Lower leg skin (tissue), 4 donors: ENCODE measurements around the gene FAM107A. TPM values are rescaled to one million over a fixed set of nuclear protein-coding genes. Genes with fewer than 3 reads are reported as not detected.
A peak's percentile ranks its signal among the peaks of the same experiment; 100 is the strongest.

Experiments used
- DNase-seq, 2 donors: peaks; one replicate each; pipeline ENCODE4 v3.0.0-alpha.2; 2019; ENCODE audit warnings: low spot score in 2 of 2
- H3K4me3 ChIP-seq: fragments of 200-600 bp; sonication (generic); 2 replicates; pipeline ENCODE4 v1.5.1; 2017; ENCODE audit warnings: mild to moderate bottlenecking, low read depth; ENCODE audit not compliant: poor library complexity, severe bottlenecking
- POLR2A ChIP-seq, 2 donors: fragments of 450-650 bp; IDR thresholded peaks; one replicate each; pipeline ENCODE4 v1.6.1; 2016 to 2017; ENCODE audit warnings: antibody characterized with exemption in 2 of 2, mild to moderate bottlenecking in 1 of 2, moderate library complexity in 1 of 2
- WGBS, 2 donors: methylation state at CpG; one replicate each; pipeline ENCODE4 v1.1.5; 2018; 5-methylcytosine and 5-hydroxymethylcytosine counted together
- intact Hi-C: fragments of 100-400 bp; cut with DNase I; formaldehyde crosslinking; loops from one replicate; pipeline ENCODE4 v1.15.0; 2023; ENCODE audit warnings: low total_unique reads
- total RNA-seq, 4 donors: library from RNA; depleted of rRNA; stranded (reverse); fragments of >200 nt; gene quantifications; one replicate each; pipeline ENCODE4 v1.1.0, GENCODE V29; 2016
- TF ChIP-seq, protein P1 (sequence below), 3 donors: fragments of 450-650 bp; IDR thresholded peaks; one replicate each; pipeline ENCODE4 v1.5.1; 2016; ENCODE audit warnings: antibody characterized with exemption in 3 of 3, mild to moderate bottlenecking in 3 of 3, moderate library complexity in 2 of 3

Gene FAM107A
- total RNA-seq, 4 donors from 2014 or later, result 9.2 to 52.5 (median 16.9) TPM

DNA sequence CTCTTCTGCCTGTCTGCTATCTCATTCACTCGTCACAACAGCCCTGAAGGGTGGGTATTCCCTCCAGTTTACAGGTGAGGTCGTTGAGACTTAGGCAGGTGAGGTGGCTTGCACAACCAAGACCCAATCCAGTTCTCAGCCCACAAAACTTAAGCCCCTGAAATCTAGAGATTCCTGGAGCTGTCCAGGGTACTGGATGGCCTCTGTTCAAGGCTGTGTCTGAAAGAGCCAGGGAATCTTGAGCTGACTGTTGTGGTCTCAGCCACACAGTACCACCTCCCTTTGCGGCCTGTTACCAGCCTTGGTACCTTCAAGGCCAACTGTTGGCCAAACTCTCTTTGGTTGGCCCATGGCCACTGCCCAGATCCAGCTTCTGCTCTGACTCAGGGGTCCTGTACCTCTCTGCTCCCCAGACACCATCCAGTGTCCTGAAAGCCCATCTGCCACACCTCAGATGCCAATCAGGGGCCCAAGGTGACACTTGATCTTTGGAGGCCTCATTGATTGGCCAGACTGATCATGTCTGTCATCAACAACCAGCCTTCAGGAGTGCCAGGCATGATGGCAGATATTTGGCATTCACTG lies 10.9 kb upstream of the FAM107A start:
- 41 to 57% methylated on average over 3 of the region's 3 CpGs for WGBS, 2 donors
- intact Hi-C loops, result no loop called here
- no peak for DNase-seq
- TF ChIP-seq, protein P1, sequence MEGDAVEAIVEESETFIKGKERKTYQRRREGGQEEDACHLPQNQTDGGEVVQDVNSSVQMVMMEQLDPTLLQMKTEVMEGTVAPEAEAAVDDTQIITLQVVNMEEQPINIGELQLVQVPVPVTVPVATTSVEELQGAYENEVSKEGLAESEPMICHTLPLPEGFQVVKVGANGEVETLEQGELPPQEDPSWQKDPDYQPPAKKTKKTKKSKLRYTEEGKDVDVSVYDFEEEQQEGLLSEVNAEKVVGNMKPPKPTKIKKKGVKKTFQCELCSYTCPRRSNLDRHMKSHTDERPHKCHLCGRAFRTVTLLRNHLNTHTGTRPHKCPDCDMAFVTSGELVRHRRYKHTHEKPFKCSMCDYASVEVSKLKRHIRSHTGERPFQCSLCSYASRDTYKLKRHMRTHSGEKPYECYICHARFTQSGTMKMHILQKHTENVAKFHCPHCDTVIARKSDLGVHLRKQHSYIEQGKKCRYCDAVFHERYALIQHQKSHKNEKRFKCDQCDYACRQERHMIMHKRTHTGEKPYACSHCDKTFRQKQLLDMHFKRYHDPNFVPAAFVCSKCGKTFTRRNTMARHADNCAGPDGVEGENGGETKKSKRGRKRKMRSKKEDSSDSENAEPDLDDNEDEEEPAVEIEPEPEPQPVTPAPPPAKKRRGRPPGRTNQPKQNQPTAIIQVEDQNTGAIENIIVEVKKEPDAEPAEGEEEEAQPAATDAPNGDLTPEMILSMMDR (IDR thresholded peaks at IDR 0.05), result no peak
- TF ChIP-seq POLR2A (IDR thresholded peaks at IDR 0.05), result no peak
- no peak overlapping the region for H3K4me3 ChIP-seq

DNA sequence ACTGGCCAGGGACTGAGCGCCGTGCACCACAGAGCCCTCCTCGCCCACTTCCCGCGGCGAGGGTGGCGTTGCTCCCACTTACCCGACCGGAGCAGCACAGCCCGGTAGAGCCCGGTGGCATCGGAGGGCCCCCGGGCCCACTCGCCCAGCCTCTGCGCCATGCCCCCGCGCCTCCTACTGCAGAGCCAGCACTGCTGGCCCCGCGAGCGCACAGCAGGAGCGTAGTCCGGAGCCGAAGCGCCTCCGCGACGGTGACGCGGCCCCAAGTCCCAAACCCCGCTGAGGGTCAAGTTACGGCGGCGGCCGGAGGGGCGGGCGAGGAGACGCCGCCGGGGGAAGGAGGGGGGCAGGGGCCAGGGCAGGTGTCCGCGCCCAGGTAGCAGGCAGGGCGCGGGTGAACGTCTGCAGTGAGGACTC lies 9.6 kb upstream of the FAM107A start:
- intact Hi-C loops, result no loop called here
- TF ChIP-seq POLR2A (IDR thresholded peaks at IDR 0.05), result no peak
- TF ChIP-seq, protein P1 (IDR thresholded peaks at IDR 0.05), result no peak
- H3K4me3 ChIP-seq, result no peak overlapping the region
- 11 to 14% methylated on average over 44 of the region's 44 CpGs for WGBS, 2 donors
- no peak for DNase-seq

DNA sequence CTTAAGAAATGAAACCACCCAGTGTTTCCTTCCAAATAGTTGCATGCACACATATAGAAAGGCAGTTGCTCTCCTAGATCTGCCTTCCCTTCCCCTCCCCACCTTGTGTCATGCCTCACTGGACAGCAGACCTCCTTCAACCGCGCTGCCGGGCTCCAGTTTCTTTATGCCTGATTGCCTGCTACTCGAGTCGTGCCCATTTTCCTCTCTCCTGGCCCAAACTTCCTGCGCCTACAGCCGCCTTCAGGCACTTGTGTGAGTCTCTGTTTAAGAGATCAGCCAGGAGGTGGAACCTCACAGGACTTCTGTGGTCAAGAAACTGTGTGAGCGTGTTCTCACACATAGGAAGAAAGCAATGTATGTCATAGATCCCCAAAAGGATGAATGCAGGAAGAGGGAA lies 8.8 kb upstream of the FAM107A start:
- no peak for TF ChIP-seq POLR2A (IDR thresholded peaks at IDR 0.05)
- TF ChIP-seq, protein P1 (IDR thresholded peaks at IDR 0.05), result no peak
- 38 to 45% methylated on average over 8 of the region's 8 CpGs for WGBS, 2 donors
- DNase-seq, result no peak
- no peak overlapping the region for H3K4me3 ChIP-seq
- intact Hi-C loops, result no loop called here

DNA sequence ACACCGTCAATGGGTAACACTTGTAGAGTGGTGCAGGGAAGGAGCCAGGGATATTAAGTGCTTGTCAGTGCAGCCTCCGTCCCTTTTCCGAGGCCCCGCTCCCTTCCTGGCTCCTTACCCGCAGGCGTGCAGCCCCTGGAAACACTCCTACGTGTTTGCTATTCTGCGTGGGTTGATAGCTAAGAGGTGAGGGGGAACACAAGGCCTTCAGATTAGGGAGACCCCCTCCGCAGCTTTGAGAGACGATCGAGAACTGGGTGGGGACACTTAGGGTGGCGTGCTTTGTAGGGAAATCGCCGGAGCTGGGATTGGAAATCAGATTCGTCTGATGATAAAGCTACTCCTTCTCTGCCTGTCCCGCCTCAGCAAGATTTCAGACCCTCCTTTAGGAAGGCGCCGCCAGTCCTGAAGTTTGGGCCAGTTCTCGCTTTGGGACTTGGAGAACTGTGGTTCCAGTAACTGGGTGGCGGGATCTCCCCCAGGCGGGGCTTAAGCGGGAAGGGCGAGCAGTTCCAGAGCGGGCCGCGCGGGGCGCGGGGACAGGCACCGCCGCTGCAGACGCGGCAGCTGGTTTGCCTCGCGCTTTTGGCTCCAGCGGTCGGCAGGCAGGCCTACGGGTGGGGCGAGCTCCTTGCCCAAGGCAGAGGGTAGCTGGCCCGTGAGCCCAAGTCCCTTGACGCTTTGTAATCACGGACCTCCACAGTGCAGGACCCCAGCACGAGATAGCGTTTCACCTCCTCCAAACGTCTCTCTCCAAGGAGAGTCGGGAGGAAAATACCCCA lies 8.0 kb upstream of the FAM107A start:
- intact Hi-C loops, result no loop called here
- no peak for TF ChIP-seq POLR2A (IDR thresholded peaks at IDR 0.05)
- TF ChIP-seq, protein P1 (IDR thresholded peaks at IDR 0.05), result peak in 1 of 3 donors; percentile 25
- peak overlapping the region; percentile 36 for H3K4me3 ChIP-seq
- DNase-seq, result peak; percentile 77 to 97
- 2% methylated on average over 43 to 46 of the region's 46 CpGs for WGBS, 2 donors

DNA sequence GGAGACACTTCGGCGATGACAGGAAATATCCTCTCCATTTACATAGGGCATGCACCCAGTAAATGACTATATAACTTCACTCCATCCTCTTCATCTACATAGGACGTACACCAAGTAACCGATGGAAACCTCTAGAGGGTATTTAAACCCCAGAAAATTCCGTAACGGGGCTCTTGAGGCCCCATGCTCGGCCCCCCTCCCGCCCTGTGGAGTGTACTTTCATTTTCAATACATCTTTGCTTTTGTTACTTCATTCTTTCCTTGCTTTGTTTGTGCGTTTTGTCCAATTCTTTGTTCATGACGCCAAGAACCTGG lies 7.5 kb upstream of the FAM107A start:
- intact Hi-C loops, result no loop called here
- DNase-seq, result no peak
- WGBS, 2 donors, result 23 to 28% methylated on average over 10 of the region's 10 CpGs

DNA sequence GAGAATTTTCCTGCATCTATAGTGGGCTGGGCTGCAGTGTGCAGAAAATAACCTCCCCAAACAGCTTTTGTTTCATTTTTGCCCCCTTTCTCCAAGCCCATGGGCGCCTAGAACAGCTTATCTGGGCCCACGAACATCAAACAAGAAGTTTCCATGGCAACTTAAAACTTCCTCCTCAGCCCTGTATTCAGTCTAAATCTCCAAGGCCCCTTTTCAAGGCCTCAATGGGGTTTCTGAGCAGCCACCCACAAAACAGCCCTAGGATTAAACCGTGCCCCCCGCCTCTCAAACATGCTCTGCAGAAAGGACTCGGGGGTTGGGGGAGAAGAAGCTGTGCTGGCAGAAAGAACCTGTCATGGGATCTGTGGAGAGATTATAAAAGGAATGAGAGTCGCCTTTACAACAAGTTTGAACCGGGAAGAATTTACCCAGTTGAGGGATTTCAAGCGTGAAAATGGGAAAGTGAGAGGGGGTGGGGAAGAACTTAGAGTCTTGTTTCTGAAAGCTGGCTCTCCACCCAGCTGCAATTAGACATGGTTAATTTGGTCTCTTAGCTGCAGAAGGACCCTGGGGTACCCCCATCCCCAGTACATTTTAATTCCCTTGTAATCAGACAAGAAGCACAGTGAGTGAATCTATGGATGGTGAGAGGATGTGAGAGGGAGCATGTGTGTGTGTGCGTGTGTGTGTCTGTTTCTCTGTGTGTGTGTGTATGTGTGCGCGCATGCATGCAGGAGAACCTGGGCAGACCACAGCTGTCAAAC lies 4.3 kb upstream of the FAM107A start:
- TF ChIP-seq, protein P1 (IDR thresholded peaks at IDR 0.05), result no peak
- no peak for TF ChIP-seq POLR2A (IDR thresholded peaks at IDR 0.05)
- no peak for DNase-seq
- intact Hi-C loops, result no loop called here
- no peak overlapping the region for H3K4me3 ChIP-seq
- 73 to 75% methylated on average over 11 of the region's 11 CpGs for WGBS, 2 donors

More for the DNA sequence above, 7.5 kb upstream of the FAM107A start:
- H3K4me3 ChIP-seq, result peak overlapping the region; percentile 36
- TF ChIP-seq POLR2A (IDR thresholded peaks at IDR 0.05), result no peak
